HepG2 (cell line): ENCODE results near the gene MARVELD3. TPM values are rescaled to one million over a fixed set of nuclear protein-coding genes. Genes with fewer than 3 reads are reported as not detected.

ENCODE experiments used
- ATM ChIP-seq: fragments of 450-650 bp; IDR thresholded peaks from 2 replicates; pipeline ENCODE4 v1.7.1; 2017; ENCODE audit warnings: mild to moderate bottlenecking, borderline replicate concordance
- CEBPZ ChIP-seq: IDR thresholded peaks from 2 replicates; pipeline ENCODE4 v1.6.1; 2012; ENCODE audit warnings: low read length, improper control_type of control experiment
- DDIT3 ChIP-seq: sonication (generic); formaldehyde crosslinking; IDR thresholded peaks from 2 replicates; pipeline ENCODE4 v1.4.0; 2020; ENCODE audit warnings: mild to moderate bottlenecking, missing genetic modification reagents
- HDAC2 ChIP-seq: sonication (generic); formaldehyde crosslinking; IDR thresholded peaks from 2 replicates; pipeline ENCODE4 v1.4.0; 2020; ENCODE audit warnings: missing genetic modification reagents
- IRF1 ChIP-seq: sonication (generic); formaldehyde crosslinking; IDR thresholded peaks from 2 replicates; pipeline ENCODE4 v1.4.0; 2020; ENCODE audit warnings: low read depth, mild to moderate bottlenecking, missing genetic modification reagents
- NFYC ChIP-seq: IDR thresholded peaks from 2 replicates; pipeline ENCODE4 v1.6.1; 2016; ENCODE audit warnings: missing genetic modification reagents, missing compliant biosample characterization
- ONECUT2 ChIP-seq: sonication (generic); formaldehyde crosslinking; IDR thresholded peaks from 2 replicates; pipeline ENCODE4 v1.4.0; 2020; ENCODE audit warnings: missing genetic modification reagents
- ZBTB14 ChIP-seq: sonication (generic); formaldehyde crosslinking; IDR thresholded peaks from 2 replicates; pipeline ENCODE4 v1.4.0; 2020; ENCODE audit warnings: missing genetic modification reagents
- ZBTB21 ChIP-seq: sonication (generic); formaldehyde crosslinking; IDR thresholded peaks from 2 replicates; pipeline ENCODE4 v1.4.0; 2020; ENCODE audit warnings: missing genetic modification reagents
- ZFP36L1 ChIP-seq: sonication (generic); formaldehyde crosslinking; IDR thresholded peaks from 2 replicates; pipeline ENCODE4 v1.8.0; 2022; ENCODE audit warnings: mild to moderate bottlenecking, missing genetic modification reagents, moderate library complexity
- ZFP82 ChIP-seq: sonication (generic); formaldehyde crosslinking; IDR thresholded peaks from 2 replicates; pipeline ENCODE4 v1.5.1; 2020; ENCODE audit warnings: mild to moderate bottlenecking, missing genetic modification reagents, borderline replicate concordance
- ZMYM4 ChIP-seq: sonication (generic); formaldehyde crosslinking; IDR thresholded peaks from 2 replicates; pipeline ENCODE4 v1.8.1; 2023; ENCODE audit warnings: mild to moderate bottlenecking, missing genetic modification reagents
- ZNF12 ChIP-seq: sonication (generic); formaldehyde crosslinking; IDR thresholded peaks from 2 replicates; pipeline ENCODE4 v1.5.0; 2020; ENCODE audit warnings: missing genetic modification reagents
- ZNF563 ChIP-seq: sonication (generic); formaldehyde crosslinking; IDR thresholded peaks from 2 replicates; pipeline ENCODE4 v1.8.0; 2022; ENCODE audit warnings: mild to moderate bottlenecking, moderate library complexity, missing genetic modification reagents
- ZNF567 ChIP-seq: sonication (generic); formaldehyde crosslinking; IDR thresholded peaks from 2 replicates; pipeline ENCODE4 v1.8.1; 2023; ENCODE audit warnings: mild to moderate bottlenecking, missing genetic modification reagents, borderline replicate concordance
- ZNF569 ChIP-seq: sonication (generic); formaldehyde crosslinking; IDR thresholded peaks from 2 replicates; pipeline ENCODE4 v1.5.0; 2020; ENCODE audit warnings: mild to moderate bottlenecking, missing genetic modification reagents, moderate library complexity, borderline replicate concordance
- ZNF614 ChIP-seq: IDR thresholded peaks from 2 replicates; pipeline ENCODE4 v1.6.1; 2018; ENCODE audit warnings: missing biosample characterization, missing genetic modification reagents, inconsistent platforms, borderline replicate concordance
- ZNF883 ChIP-seq: sonication (generic); formaldehyde crosslinking; IDR thresholded peaks from 2 replicates; pipeline ENCODE4 v1.5.1; 2020; ENCODE audit warnings: mild to moderate bottlenecking, missing genetic modification reagents; ENCODE audit errors: not compliant biosample characterization
- polyA plus RNA-seq, 8 experiments: library from polyadenylated mRNA; depleted of rRNA in 3 of 8; stranded (reverse) in 7 of 8; unstranded in 1 of 8; fragments of >200 nt; fragmentation: Illumina TruSeq in 4 of 8; extraction: Trizol in 4 of 8; gene quantifications; 2 replicates each; pipeline versions ENCODE4 v1.2.1 to v1.2.3, GENCODE V29; 2011 to 2016; ENCODE audit warnings: low read depth in 4 of 8, missing spikeins in 1 of 8, mixed read lengths in 1 of 8; ENCODE audit not compliant: insufficient read depth in 1 of 8
- total RNA-seq, 5 experiments: library from RNA; depleted of rRNA; stranded (reverse); fragments of >200 nt; fragmentation: Illumina TruSeq; extraction: Trizol; gene quantifications; 2 replicates each; pipeline ENCODE4 v1.2.3, GENCODE V29; 2016; ENCODE audit warnings: low read depth in 1 of 5
- TF ChIP-seq, protein P1 (sequence below): sonication (generic); formaldehyde crosslinking; IDR thresholded peaks from 2 replicates; pipeline ENCODE4 v1.8.1; 2023; ENCODE audit warnings: mild to moderate bottlenecking, inconsistent platforms, moderate library complexity, missing genetic modification reagents, borderline replicate concordance

MARVELD3 gene
- total and polyA plus RNA-seq, 2 of the 13 experiments (the other 11 are each of a cell fraction or from before 2014, with no cell fraction given), result 4.8 to 5.6 TPM

GRCh38 chr16:71670537-71670936, 44.6 kb downstream of the MARVELD3 start (continued):
- TF ChIP-seq CEBPZ, result no peak
- no peak for TF ChIP-seq ZNF567 (CRISPR knock-in tag)
- no peak for TF ChIP-seq ZNF563
- TF ChIP-seq ZMYM4 (CRISPR knock-in tag), result peak; percentile 73
- TF ChIP-seq ZNF569 (CRISPR knock-in tag), result no peak
- TF ChIP-seq ZNF883 (CRISPR knock-in tag), result no peak
- no peak for TF ChIP-seq DDIT3 (CRISPR knock-in tag)
- no peak for TF ChIP-seq NFYC (CRISPR knock-in tag)
- TF ChIP-seq HDAC2 (CRISPR knock-in tag), result peak; percentile 15; the same call in 1 of the 2 replicates
- 0 out of 2 replicates have a peak, but pooled peaks have one; percentile 55 for TF ChIP-seq ZFP36L1 (CRISPR knock-in tag)
- TF ChIP-seq, protein P1, sequence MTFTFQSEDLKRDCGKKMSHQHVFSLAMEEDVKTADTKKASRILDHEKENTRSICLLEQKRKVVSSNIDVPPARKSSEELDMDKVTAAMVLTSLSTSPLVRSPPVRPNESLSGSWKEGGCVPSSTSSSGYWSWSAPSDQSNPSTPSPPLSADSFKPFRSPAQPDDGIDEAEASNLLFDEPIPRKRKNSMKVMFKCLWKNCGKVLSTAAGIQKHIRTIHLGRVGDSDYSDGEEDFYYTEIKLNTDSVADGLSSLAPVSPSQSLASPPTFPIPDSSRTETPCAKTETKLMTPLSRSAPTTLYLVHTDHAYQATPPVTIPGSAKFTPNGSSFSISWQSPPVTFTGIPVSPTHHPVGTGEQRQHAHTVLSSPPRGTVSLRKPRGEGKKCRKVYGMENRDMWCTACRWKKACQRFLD (CRISPR knock-in tag), result no peak
- TF ChIP-seq ZNF614 (CRISPR knock-in tag), result no peak
- TF ChIP-seq ZFP82 (CRISPR knock-in tag), result no peak
- TF ChIP-seq ZBTB14 (CRISPR knock-in tag), result no peak
- TF ChIP-seq ZBTB21 (CRISPR knock-in tag), result no peak
- TF ChIP-seq IRF1 (CRISPR knock-in tag), result no peak
- TF ChIP-seq ONECUT2 (CRISPR knock-in tag), result no peak
- no peak for TF ChIP-seq ZNF12
- no peak for TF ChIP-seq ATM
